ENCODE data around the gene TSPAN15. TPM values are rescaled to one million over a fixed set of nuclear protein-coding genes. Genes with fewer than 3 reads are reported as not detected.

TSPAN15 gene
- total RNA-seq, 2 donors from 2014 or later = 4.7 to 9.9 TPM

GRCh38 chr10:69405221-69405620 is 46.0 kb upstream of the TSPAN15 start:
- peaks cover 18% of the 10 kb centered on the region for H3K36me3 ChIP-seq
- peak overlapping the region; percentile 56 to 74 for H3K27ac ChIP-seq
- H3K4me1 ChIP-seq (ENCODE audit: control insufficient read depth in 1 of 2, low read depth in 2 of 2) = peaks cover 18 to 45% of the 10 kb centered on the region in 2 donors
- no peaks in the 10 kb centered on the region for H3K9me3 ChIP-seq
- H3K27me3 ChIP-seq (replicated peaks; ENCODE audit: insufficient read depth) = no peaks in the 10 kb centered on the region
- H3K4me3 ChIP-seq = no peak overlapping the region
- DNase-seq (ENCODE audit: low spot score) = no peak
- TF ChIP-seq CTCF (IDR thresholded peaks at IDR 0.05) = no peak
- no peak for ATAC-seq (ENCODE audit: insufficient number of reproducible peaks, low FRiP score, low read depth)

GRCh38 chr10:69406302-69406811 is 44.9 kb upstream of the TSPAN15 start:
- H3K27me3 ChIP-seq (replicated peaks; ENCODE audit: insufficient read depth) = no peaks in the 10 kb centered on the region
- ATAC-seq (ENCODE audit: insufficient number of reproducible peaks, low FRiP score, low read depth) (peak; percentile 16), DNase-seq (ENCODE audit: low spot score) (no peak)
- H3K9me3 ChIP-seq = no peaks in the 10 kb centered on the region
- no peak for TF ChIP-seq CTCF (IDR thresholded peaks at IDR 0.05)
- no peak overlapping the region for H3K4me3 ChIP-seq
- peak overlapping the region; percentile 74 to 85 for H3K27ac ChIP-seq
- peaks cover 18 to 45% of the 10 kb centered on the region in 2 donors for H3K4me1 ChIP-seq (ENCODE audit: control insufficient read depth in 1 of 2, low read depth in 2 of 2)
- peaks cover 9% of the 10 kb centered on the region for H3K36me3 ChIP-seq

- Histone ChIP-seq H3K27me3 (replicated peaks; ENCODE audit: insufficient read depth) (no peaks in the 10 kb centered on the region), H3K9me3 (no peaks in the 10 kb centered on the region), H3K27ac (peak overlapping the region; percentile 74 to 85), H3K4me3 (no peak overlapping the region), H3K4me1 (ENCODE audit: control insufficient read depth in 1 of 2, low read depth in 2 of 2) (peaks cover 18 to 45% of the 10 kb centered on the region in 2 donors), H3K36me3 (peaks cover 3% of the 10 kb centered on the region)
- no peak for TF ChIP-seq CTCF (IDR thresholded peaks at IDR 0.05)
- no peak for DNase-seq (ENCODE audit: low spot score)
- ATAC-seq (ENCODE audit: insufficient number of reproducible peaks, low FRiP score, low read depth) = no peak
Observed at GRCh38 chr10:69406816-69407580, 44.3 kb upstream of the TSPAN15 start.

- peaks cover 18 to 46% of the 10 kb centered on the region in 2 donors for H3K4me1 ChIP-seq (ENCODE audit: control insufficient read depth in 1 of 2, low read depth in 2 of 2)
- no peak for DNase-seq (ENCODE audit: low spot score)
Observed at GRCh38 chr10:69407621-69408301, 43.5 kb upstream of the TSPAN15 start.

More at GRCh38 chr10:69407621-69408301, 43.5 kb upstream of the TSPAN15 start:
- Histone ChIP-seq H3K27me3 (replicated peaks; ENCODE audit: insufficient read depth) (no peaks in the 10 kb centered on the region), H3K9me3 (no peaks in the 10 kb centered on the region), H3K4me3 (peak overlapping the region; percentile 65), H3K36me3 (peaks cover 3% of the 10 kb centered on the region), H3K27ac (peak overlapping the region; percentile 74 to 85)
- no peak for TF ChIP-seq CTCF (IDR thresholded peaks at IDR 0.05)
- ATAC-seq (ENCODE audit: insufficient number of reproducible peaks, low FRiP score, low read depth) = no peak
